ENCODE results near the gene HIBADH. TPM values are rescaled to one million over a fixed set of nuclear protein-coding genes. Genes with fewer than 3 reads are reported as not detected.

HIBADH gene
- polyA plus RNA-seq, 1 donor (not counting 4 experiments of a cell fraction or from before 2014, with no cell fraction given): 42.6 TPM

DNA sequence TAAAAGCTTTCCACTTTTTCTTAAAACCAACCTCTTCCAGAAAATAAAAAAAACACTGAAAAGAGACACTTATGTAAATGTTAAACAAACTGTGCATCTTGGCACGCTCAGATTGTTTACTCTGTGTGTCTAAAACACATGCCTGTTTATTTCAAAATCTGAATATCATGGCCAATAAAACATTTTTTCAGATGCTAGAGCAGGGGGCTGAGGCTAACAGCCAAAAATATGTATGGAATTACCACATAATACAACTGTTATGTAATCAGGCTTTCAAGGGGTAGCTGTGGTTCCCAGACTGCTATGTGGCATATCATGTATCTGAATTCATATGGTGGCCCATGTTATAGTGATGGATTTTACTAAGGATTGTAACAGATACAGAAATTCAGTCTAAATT lies 130.4 kb downstream of the HIBADH start:
- H3K4me2 ChIP-seq (ENCODE audit: control insufficient read depth, extremely low read depth, insufficient read depth, low read depth, low read length): no peak overlapping the region
- H3K27ac ChIP-seq (ENCODE audit: control insufficient read depth, insufficient read depth, low read length): no peak overlapping the region
- H3K4me1 ChIP-seq (ENCODE audit: control insufficient read depth, extremely low read depth, insufficient read depth, low read length): no peaks in the 10 kb centered on the region
- H3K9me3 ChIP-seq (ENCODE audit: control insufficient read depth, low read depth, low read length): no peaks in the 10 kb centered on the region
- DNase-seq (ENCODE audit: low read depth, low spot score) (no peak), FAIRE-seq (no peak)
- no peak overlapping the region for H2AFZ ChIP-seq (ENCODE audit: control insufficient read depth, low read length)
- no peaks in the 10 kb centered on the region for H3K27me3 ChIP-seq (ENCODE audit: control insufficient read depth, extremely low read depth, insufficient read depth, low read length)
- TF ChIP-seq EZH2 (IDR thresholded peaks at IDR 0.05; ENCODE audit: low read length): no peak
- TF ChIP-seq, protein P1, sequence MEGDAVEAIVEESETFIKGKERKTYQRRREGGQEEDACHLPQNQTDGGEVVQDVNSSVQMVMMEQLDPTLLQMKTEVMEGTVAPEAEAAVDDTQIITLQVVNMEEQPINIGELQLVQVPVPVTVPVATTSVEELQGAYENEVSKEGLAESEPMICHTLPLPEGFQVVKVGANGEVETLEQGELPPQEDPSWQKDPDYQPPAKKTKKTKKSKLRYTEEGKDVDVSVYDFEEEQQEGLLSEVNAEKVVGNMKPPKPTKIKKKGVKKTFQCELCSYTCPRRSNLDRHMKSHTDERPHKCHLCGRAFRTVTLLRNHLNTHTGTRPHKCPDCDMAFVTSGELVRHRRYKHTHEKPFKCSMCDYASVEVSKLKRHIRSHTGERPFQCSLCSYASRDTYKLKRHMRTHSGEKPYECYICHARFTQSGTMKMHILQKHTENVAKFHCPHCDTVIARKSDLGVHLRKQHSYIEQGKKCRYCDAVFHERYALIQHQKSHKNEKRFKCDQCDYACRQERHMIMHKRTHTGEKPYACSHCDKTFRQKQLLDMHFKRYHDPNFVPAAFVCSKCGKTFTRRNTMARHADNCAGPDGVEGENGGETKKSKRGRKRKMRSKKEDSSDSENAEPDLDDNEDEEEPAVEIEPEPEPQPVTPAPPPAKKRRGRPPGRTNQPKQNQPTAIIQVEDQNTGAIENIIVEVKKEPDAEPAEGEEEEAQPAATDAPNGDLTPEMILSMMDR (optimal IDR thresholded peaks at IDR 0.05 in 1 of 3, IDR thresholded peaks at IDR 0.05 in 1 of 3, conservative IDR thresholded peaks at IDR 0.05 in 1 of 3; ENCODE audit: extremely low read depth in 1 of 3, insufficient read depth in 2 of 3, low read length in 3 of 3): no peak
- H4K20me1 ChIP-seq (ENCODE audit: control insufficient read depth, extremely low read depth, insufficient read depth, low read length): no peaks in the 10 kb centered on the region
- peaks cover 0 to 3% of the 10 kb centered on the region in 2 experiments for H3K36me3 ChIP-seq (ENCODE audit: control insufficient read depth in 2 of 2, extremely low read depth in 1 of 2, insufficient read depth in 2 of 2, low read length in 2 of 2)
- no peak overlapping the region for H3K9ac ChIP-seq (ENCODE audit: control insufficient read depth, extremely low read depth, insufficient read depth, low read length)
- H3K4me3 ChIP-seq (ENCODE audit: control insufficient read depth in 2 of 3, extremely low read depth in 1 of 3, insufficient read depth in 2 of 3, low read depth in 1 of 3, low read length in 3 of 3): no peak overlapping the region
- H3K9me1 ChIP-seq (ENCODE audit: control insufficient read depth, extremely low read depth, insufficient read depth, low read length): no peaks in the 10 kb centered on the region
- no peaks in the 10 kb centered on the region for H3K79me2 ChIP-seq (ENCODE audit: control insufficient read depth, insufficient read depth, low read length)
- dilution Hi-C loops (cut with MboI; ENCODE audit: extremely low pct_ligation_motif_present, low sequenced_read_pairs): no loop called here

DNA sequence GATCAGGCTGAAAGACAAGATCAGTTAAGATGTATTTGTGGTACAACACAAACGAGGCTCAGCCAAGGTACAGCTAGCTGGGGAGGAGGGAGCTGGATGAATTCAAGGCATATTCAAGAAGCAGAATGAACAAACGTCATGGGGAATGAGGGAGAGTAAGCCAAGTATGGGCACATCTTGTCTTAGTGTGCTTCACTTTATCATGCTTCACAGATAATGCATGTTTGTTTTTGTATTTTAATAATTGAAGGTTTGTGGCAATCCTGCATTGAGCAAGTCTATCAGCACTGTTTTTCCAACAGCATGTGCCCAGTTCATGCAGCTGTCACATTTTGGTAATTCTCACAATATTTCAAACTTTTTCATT lies 135.4 kb downstream of the HIBADH start:
- no peak for FAIRE-seq
- Histone ChIP-seq H3K9ac (ENCODE audit: control insufficient read depth, extremely low read depth, insufficient read depth, low read length) (no peak overlapping the region), H3K4me3 (ENCODE audit: control insufficient read depth in 2 of 3, extremely low read depth in 1 of 3, insufficient read depth in 2 of 3, low read depth in 1 of 3, low read length in 3 of 3) (no peak overlapping the region), H3K9me3 (ENCODE audit: control insufficient read depth, low read depth, low read length) (no peaks in the 10 kb centered on the region), H3K4me2 (ENCODE audit: control insufficient read depth, extremely low read depth, insufficient read depth, low read depth, low read length) (no peak overlapping the region), H2AFZ (ENCODE audit: control insufficient read depth, low read length) (no peak overlapping the region), H3K79me2 (ENCODE audit: control insufficient read depth, insufficient read depth, low read length) (no peaks in the 10 kb centered on the region), H4K20me1 (ENCODE audit: control insufficient read depth, extremely low read depth, insufficient read depth, low read length) (no peaks in the 10 kb centered on the region), H3K4me1 (ENCODE audit: control insufficient read depth, extremely low read depth, insufficient read depth, low read length) (no peaks in the 10 kb centered on the region), H3K36me3 (ENCODE audit: control insufficient read depth in 2 of 2, extremely low read depth in 1 of 2, insufficient read depth in 2 of 2, low read length in 2 of 2) (peaks cover 3 to 7% of the 10 kb centered on the region in 2 experiments), H3K9me1 (ENCODE audit: control insufficient read depth, extremely low read depth, insufficient read depth, low read length) (no peaks in the 10 kb centered on the region), H3K27ac (ENCODE audit: control insufficient read depth, insufficient read depth, low read length) (no peak overlapping the region), H3K27me3 (ENCODE audit: control insufficient read depth, extremely low read depth, insufficient read depth, low read length) (no peaks in the 10 kb centered on the region)
- dilution Hi-C loops (cut with MboI; ENCODE audit: extremely low pct_ligation_motif_present, low sequenced_read_pairs): no loop called here
- TF ChIP-seq, protein P1 (optimal IDR thresholded peaks at IDR 0.05 in 1 of 3, IDR thresholded peaks at IDR 0.05 in 1 of 3, conservative IDR thresholded peaks at IDR 0.05 in 1 of 3; ENCODE audit: extremely low read depth in 1 of 3, insufficient read depth in 2 of 3, low read length in 3 of 3): no peak
- TF ChIP-seq EZH2 (IDR thresholded peaks at IDR 0.05; ENCODE audit: low read length): no peak
- no peak for DNase-seq (ENCODE audit: low read depth, low spot score)
